MCF 10A (cell line): ENCODE measurements around the gene TEN1. TPM values are rescaled to one million over a fixed set of nuclear protein-coding genes. Genes with fewer than 3 reads are reported as not detected.

Experiments
- BruUV-seq: library from RNA; stranded (reverse); fragments of 400-500 nt; replicated peaks from 2 replicates; lab custom pipeline; 2021; lab: Mats Ljungman, UMichigan
- CTCF ChIA-PET: fragments of 300-600 bp; sonication (Branson Sonifier 250); formaldehyde crosslinking; extraction: SDS; loops from one replicate; lab custom pipeline; 2021; ENCODE audit warnings: antibody characterized with exemption, inconsistent platforms; lab: Yijun Ruan, JAX
- POLR2A ChIA-PET: fragments of 300-600, 350-650 bp; sonication (Branson Sonifier 250); formaldehyde crosslinking; extraction: SDS; loops from one replicate; lab custom pipeline; 2020; ENCODE audit warnings: antibody characterized with exemption, inconsistent platforms; lab: Yijun Ruan, JAX
- DNase-seq: peaks from one replicate; pipeline ENCODE4 v3.0.0-alpha.2; 2018; ENCODE audit not compliant: unreplicated experiment
- H3K27ac Mint-ChIP-seq: one replicate; pipeline ENCODE4 v1.8.0; 2022; ENCODE audit warnings: mild to moderate bottlenecking, low read depth, mixed read lengths; ENCODE audit not compliant: unreplicated experiment
- H3K27me3 Mint-ChIP-seq: one replicate; pipeline ENCODE4 v1.8.0; 2022; ENCODE audit warnings: mixed read lengths; ENCODE audit not compliant: insufficient read depth, unreplicated experiment
- H3K36me3 Mint-ChIP-seq: one replicate; pipeline ENCODE4 v1.8.0; 2022; ENCODE audit warnings: mild to moderate bottlenecking, moderate library complexity, mixed read lengths; ENCODE audit not compliant: insufficient read depth, unreplicated experiment
- H3K4me1 Mint-ChIP-seq: one replicate; pipeline ENCODE4 v1.8.0; 2022; ENCODE audit warnings: mixed read lengths; ENCODE audit not compliant: insufficient read depth, unreplicated experiment
- H3K4me3 Mint-ChIP-seq: one replicate; pipeline ENCODE4 v1.8.0; 2022; ENCODE audit warnings: mild to moderate bottlenecking, moderate library complexity, mixed read lengths; ENCODE audit not compliant: unreplicated experiment
- H3K9me3 Mint-ChIP-seq: one replicate; pipeline ENCODE4 v1.8.0; 2022; ENCODE audit warnings: mixed read lengths; ENCODE audit not compliant: unreplicated experiment
- intact Hi-C: fragments of 100-400 bp; cut with micrococcal nuclease; formaldehyde crosslinking; loops from 2 replicates; pipeline ENCODE4 v1.14.1; 2022
- total RNA-seq: library from RNA; stranded (reverse); gene quantifications from 2 replicates; pipeline ENCODE4 v1.2.3, GENCODE V29; 2022
- TF ChIP-seq, protein P1 (sequence below): fragments of 200-600 bp; IDR thresholded peaks from one replicate; pipeline ENCODE4 v1.8.0; 2022; ENCODE audit warnings: antibody characterized with exemption, mild to moderate bottlenecking; ENCODE audit not compliant: unreplicated experiment

TEN1 gene
- total RNA-seq, 1 experiment from 2014 or later: 15.4 TPM

DNA sequence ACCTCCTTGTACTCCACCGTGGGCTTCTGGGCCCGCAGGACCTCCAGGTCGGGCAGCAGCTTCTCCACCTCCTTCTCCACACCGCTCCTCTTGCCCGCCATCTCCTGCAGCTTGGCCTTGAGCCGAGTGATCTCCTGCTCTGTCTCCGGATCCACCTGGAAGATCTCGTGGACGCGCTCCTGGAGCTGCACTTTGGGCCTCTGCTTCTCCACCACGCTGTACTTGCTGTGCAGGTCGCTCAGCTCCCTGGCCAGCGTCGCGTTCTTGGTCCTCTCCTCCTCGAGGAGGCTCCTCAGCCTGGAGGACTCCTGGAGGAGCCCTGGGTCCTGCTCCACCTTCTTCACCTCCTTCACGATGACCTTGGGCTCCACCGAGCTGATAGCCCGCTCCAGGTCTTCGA lies 30.4 kb downstream of the TEN1 start:
- ChIA-PET POLR2A (interaction anchor here (0.8 to 1.3 kb wide), 2 partner anchors 97 to 154 kb away, joined by 3 read pairs; partner anchors contain the start of gene WBP2), CTCF (interaction anchor here (0.5 to 1.3 kb wide), 2 partner anchors 114 to 270 kb away, joined by 3 read pairs; no protein-coding TSS in a partner anchor)
- no peaks in the 10 kb centered on the region for H3K9me3 Mint-ChIP-seq
- TF ChIP-seq, protein P1, sequence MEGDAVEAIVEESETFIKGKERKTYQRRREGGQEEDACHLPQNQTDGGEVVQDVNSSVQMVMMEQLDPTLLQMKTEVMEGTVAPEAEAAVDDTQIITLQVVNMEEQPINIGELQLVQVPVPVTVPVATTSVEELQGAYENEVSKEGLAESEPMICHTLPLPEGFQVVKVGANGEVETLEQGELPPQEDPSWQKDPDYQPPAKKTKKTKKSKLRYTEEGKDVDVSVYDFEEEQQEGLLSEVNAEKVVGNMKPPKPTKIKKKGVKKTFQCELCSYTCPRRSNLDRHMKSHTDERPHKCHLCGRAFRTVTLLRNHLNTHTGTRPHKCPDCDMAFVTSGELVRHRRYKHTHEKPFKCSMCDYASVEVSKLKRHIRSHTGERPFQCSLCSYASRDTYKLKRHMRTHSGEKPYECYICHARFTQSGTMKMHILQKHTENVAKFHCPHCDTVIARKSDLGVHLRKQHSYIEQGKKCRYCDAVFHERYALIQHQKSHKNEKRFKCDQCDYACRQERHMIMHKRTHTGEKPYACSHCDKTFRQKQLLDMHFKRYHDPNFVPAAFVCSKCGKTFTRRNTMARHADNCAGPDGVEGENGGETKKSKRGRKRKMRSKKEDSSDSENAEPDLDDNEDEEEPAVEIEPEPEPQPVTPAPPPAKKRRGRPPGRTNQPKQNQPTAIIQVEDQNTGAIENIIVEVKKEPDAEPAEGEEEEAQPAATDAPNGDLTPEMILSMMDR: no peak
- no peaks in the 10 kb centered on the region for H3K27me3 Mint-ChIP-seq
- H3K36me3 Mint-ChIP-seq: peaks cover 19% of the 10 kb centered on the region
- no peak for DNase-seq
- BruUV-seq: no TSS peak
- no peak overlapping the region for H3K27ac Mint-ChIP-seq
- peaks cover 6% of the 10 kb centered on the region for H3K4me1 Mint-ChIP-seq
- no peak overlapping the region for H3K4me3 Mint-ChIP-seq
- intact Hi-C loops: loop anchor here (5.0 kb wide), 1 partner anchor 247 kb away; no protein-coding TSS in a partner anchor

DNA sequence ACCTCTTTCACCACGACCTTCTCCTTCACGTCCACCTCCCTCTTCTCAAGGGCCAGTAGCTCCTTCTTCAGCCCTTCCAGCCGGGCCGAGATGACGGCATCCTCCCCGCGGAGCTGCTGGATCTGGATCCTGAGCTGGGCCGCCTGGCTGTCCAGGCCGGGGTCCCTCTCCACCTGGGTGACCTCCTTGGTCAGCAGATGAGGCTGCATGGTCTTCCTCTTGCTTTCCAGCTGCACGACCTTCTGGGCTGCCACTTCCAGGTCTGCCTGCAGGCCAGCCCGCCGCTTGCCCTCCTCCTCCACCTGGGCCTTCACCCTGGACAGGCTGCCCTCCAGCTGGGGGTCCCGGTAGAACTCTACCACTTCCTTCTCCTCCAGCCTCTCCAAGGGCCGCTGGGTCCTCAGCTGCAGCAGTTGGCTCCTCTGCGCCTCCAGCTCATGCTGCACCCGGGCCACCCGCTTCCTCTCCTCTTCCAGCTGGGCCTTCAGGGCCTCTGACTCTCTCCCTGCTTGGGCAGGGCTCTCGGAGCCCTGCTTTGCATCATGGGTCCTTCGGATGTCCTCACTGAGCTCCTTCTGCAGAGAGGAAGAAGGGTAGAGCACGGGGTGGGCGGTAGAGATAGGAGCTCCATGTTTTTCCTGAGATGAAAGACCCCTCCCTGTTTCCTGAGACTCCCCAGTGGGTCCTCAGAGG lies 31.1 kb downstream of the TEN1 start:
- H3K4me1 Mint-ChIP-seq: peaks cover 6% of the 10 kb centered on the region
- no peaks in the 10 kb centered on the region for H3K9me3 Mint-ChIP-seq
- CTCF ChIA-PET: interaction anchor here (0.5 to 1.3 kb wide), 4 partner anchors 113 to 292 kb away, joined by 3 to 5 read pairs (median 3); no protein-coding TSS in a partner anchor
- no peak overlapping the region for H3K27ac Mint-ChIP-seq
- H3K36me3 Mint-ChIP-seq: peaks cover 19% of the 10 kb centered on the region
- H3K27me3 Mint-ChIP-seq: no peaks in the 10 kb centered on the region
- no peak for DNase-seq
- no TSS peak for BruUV-seq
- intact Hi-C loops: loop anchor here (5.0 kb wide), 2 partner anchors 62 to 248 kb away; partner anchors contain the start of genes GALR2 and SRP68
- TF ChIP-seq, protein P1: no peak
- H3K4me3 Mint-ChIP-seq: no peak overlapping the region
- POLR2A ChIA-PET: interaction anchor here (0.5 to 1.3 kb wide), 3 partner anchors 71 to 155 kb away, joined by 3 read pairs; partner anchors contain the start of gene WBP2

DNA sequence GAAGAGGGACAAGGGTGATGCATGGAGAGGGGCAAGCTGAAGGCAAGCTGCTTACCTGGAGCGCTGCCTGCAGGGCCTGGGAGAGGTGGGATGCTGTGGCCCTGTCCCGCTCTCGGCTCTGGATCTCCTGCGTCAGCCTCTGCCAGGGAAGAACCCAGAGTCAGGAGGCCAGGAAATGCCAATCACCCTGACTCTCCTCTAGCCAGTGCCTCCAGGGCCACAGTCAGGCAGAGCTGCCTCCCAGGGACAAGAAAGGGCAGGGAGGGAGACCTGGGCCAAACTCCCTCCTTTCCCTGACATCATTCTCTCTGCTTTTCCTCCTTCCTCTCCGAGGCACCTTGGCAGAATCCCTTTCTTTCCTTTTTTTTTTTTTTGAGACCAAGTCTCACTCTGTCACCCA lies 32.9 kb downstream of the TEN1 start:
- intact Hi-C loops: loop anchor here (5.0 kb wide), 1 partner anchor 60 kb away; the partner anchor contains the start of genes GALR2 and SRP68
- BruUV-seq: no TSS peak
- DNase-seq: no peak
- TF ChIP-seq, protein P1: no peak
- Mint-ChIP-seq H3K4me1 (no peaks in the 10 kb centered on the region), H3K27ac (no peak overlapping the region), H3K4me3 (no peak overlapping the region), H3K36me3 (peaks cover 20% of the 10 kb centered on the region), H3K9me3 (no peaks in the 10 kb centered on the region), H3K27me3 (no peaks in the 10 kb centered on the region)
- ChIA-PET POLR2A (interaction anchor here (0.6 kb wide), 1 partner anchor 24 kb away, joined by 3 read pairs; no protein-coding TSS in a partner anchor), CTCF (interaction anchor here (0.6 to 0.9 kb wide), 3 partner anchors 18 to 286 kb away, joined by 3 to 6 read pairs (median 3); no protein-coding TSS in a partner anchor)

DNA sequence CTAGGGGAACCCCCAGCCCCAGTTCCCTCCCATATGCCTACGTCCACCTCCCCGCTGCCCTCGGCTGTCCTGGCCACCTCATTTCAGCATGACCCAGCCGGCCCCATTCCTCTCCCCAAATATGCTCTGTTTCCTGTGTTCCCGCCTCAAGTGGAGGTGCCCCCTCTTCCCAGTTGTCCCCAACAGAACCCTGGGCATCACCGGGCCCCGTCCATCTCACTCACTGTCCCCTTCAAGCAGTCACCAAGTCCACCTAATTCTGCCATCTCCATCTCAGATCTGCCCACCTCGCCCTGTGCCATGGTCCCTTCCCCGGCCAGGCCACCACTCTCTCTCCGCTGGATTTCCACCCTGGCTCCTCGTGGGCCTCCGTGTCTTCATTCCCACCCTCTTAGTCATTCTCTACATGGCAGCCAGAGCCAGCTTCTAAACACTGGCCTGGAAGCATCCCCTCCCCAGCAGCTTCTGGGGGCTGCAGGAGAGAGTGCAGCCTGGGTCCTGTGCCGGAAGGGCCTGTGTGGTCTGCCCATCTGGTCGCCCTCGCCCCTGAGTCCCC lies 34.4 kb downstream of the TEN1 start:
- no peaks in the 10 kb centered on the region for H3K9me3 Mint-ChIP-seq
- TF ChIP-seq, protein P1: no peak
- H3K27ac Mint-ChIP-seq: no peak overlapping the region
- POLR2A ChIA-PET: interaction anchor here (1.0 to 1.5 kb wide), 3 partner anchors 58 to 109 kb away, joined by 4 read pairs; partner anchors contain the start of genes MRPL38 and SRP68
- CTCF ChIA-PET: interaction anchor here (0.6 to 3.1 kb wide), 29 partner anchors 8 to 463 kb away, joined by 3 to 19 read pairs (median 5); partner anchors contain the start of genes EVPL, EXOC7 and FBF1
- BruUV-seq: no TSS peak
- H3K4me3 Mint-ChIP-seq: no peak overlapping the region
- no peaks in the 10 kb centered on the region for H3K27me3 Mint-ChIP-seq
- intact Hi-C loops: loop anchor here (5.0 kb wide), 1 partner anchor 59 kb away; the partner anchor contains the start of genes GALR2 and SRP68
- H3K4me1 Mint-ChIP-seq: no peaks in the 10 kb centered on the region
- H3K36me3 Mint-ChIP-seq: peaks cover 20% of the 10 kb centered on the region
- no peak for DNase-seq
